ENCODE results near the gene TMEM170B.

TMEM170B gene, protein sequence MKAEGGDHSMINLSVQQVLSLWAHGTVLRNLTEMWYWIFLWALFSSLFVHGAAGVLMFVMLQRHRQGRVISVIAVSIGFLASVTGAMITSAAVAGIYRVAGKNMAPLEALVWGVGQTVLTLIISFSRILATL

DNA sequence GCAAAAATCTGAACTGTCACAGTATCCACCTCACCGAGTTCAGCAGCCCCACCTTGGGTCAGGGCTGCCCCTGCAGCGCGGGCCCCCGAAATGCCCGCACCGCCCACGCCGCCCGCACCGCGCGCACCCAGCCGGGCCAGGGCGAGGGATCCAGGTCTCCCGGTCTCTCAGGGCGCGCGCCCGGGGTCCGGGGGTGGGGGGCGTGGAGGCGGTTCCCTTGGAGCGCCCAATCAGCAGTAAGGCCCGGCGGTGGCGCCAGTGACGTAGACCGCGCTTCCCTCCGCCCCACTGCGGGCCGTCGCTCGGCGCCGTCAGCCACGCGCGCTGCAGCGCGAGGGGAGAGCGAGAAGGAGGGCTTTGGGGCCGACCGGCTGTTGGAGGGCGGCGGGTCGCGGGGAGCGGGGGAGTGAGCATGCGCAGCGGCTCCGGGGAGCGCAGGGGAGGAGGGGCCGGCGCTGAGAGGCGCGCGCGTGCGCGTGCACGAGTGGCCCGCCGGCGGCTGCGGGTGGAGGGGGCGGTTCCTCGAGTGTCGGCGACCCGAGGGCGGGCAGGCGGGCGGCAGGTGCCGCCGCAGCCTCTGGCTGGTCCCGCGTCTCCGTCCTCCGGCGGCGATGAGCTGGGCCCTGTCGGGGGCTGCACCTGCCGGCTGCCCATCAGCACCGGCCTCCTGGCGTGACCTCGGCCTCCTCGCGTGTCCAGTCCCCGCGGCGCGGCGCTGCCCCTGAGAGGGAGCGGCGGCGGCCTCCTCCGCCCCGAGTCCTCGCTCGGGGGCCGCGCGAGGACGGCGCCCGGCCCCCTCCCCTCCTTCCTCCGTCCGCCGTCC is at the start of gene TMEM170B:
Gene TMEM170B, plus strand, starts transcription at position 521 of the 823 bp plus-strand sequence. CDS start 529 bp downstream, outside the sequence.
- DNase-seq (ENCODE audit: low spot score), result peak; percentile 51

DNA sequence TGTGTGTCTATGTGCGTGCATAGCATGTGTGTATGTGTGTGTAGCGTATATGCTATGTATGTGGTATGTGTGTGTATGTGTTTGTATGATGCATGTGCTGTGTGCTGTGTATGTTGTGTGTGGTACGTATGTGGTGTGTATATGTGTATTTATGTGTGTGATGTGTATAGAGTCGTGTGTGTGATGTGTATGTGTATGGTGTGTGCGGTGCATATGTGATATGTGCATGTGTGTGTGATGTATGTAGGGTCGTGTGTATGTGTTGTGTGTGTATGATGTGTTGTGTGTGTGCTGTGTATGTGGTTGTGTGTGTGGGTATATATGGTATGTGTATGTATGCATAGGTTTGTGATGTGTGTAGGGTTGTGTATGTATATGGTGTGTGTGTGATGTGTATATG is 46.6 kb upstream of the TMEM170B start:
- DNase-seq (ENCODE audit: low spot score), result no peak

DNA sequence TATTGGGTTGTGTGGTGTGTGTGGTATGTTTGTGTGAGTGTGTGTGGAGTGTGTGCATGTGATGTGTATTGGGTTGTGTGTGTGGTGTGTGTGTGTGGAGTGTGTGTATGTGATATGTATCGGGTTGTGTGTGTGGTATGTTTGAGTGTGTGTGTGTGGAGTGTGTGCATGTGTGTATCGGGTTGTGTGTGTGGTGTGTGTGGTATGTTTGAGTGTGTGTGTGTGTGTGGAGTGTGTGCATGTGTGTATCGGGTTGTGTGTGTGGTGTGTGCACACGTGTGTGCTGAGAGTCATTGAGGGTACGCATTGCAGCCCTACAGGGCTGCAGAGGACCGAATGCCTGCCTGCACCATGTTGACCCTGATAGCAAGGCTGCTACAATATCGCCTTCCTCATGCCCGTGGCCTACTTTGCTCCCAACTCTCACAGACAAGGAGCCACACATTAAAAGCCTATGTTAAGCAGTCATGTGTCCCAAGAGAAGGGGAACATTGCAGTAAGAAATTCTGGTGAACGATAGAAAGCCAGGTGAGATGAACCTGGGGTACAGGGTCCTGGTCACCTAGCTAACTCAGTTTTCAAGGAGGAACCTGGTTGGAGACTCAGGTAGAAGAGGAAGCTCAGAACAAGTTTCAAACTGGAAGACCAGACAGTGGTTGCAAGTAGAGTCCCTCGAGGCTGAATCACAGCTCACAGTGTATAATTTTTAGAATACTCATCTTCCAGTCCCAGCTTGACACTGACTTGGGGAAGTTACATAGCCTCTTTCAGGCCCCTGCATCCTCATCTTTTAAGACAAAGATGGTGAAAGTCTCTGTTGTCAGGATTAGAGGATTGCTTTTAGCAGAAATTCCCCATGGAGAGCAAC is 45.7 kb upstream of the TMEM170B start:
- DNase-seq (ENCODE audit: low spot score), result no peak

DNA sequence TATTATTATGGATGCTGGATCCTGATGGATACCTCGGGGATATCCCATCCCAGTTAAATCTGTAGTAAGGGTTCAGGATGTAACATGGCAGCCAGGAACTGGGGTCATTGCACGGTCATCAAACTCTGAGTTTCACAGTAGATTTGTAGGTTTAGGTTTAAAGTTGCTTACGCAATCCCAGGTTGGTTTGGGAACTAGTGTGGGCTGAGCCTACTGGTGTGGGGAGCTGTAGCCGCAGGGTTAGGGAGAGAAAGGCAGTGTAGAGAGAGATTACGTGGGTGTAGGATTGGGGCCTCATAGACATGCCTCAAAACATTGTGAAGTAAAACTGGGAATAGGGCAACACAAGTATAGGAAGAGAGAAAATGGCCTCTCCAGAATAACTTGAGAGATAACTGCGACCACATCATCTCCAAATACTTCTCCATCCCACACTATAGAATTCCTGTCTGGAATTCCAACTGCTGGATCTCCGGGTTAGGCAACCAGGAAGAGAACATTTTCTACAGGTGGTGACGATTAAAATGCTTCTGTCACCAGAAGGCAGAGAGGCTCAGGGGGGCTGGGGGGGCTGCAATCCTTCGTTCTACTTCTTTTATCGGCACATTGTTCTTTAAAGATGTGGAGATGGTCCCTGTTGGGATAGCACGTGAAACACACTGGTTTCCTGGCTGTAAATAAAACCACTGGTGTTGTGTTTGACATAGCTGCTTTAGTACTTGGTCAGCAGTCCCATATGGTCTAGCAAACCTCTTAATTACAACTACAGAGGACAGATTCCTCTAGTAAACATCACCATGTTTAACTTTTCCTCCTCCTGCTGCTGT is 44.9 kb upstream of the TMEM170B start:
- DNase-seq (ENCODE audit: low spot score), result no peak

DNA sequence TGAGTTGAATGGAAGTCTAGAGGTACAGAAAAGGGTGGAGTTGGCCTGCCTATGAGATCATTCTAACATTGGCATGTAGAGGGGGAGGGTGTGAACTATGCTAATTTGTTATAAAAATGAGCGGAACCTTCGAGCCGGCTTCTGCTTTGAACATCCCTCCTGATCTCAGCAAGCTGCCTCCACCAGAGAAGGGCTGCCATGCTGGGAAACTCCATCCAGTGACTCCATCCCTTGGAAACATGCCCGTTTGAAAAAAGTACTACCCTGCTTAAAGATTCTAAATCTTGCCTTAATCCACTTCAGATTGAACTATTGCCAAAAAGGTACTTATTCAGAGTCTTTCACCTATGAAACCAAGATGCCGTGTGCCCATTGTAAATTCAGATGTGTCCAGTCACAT is 43.6 kb upstream of the TMEM170B start:
- DNase-seq (ENCODE audit: low spot score), result no peak

DNA sequence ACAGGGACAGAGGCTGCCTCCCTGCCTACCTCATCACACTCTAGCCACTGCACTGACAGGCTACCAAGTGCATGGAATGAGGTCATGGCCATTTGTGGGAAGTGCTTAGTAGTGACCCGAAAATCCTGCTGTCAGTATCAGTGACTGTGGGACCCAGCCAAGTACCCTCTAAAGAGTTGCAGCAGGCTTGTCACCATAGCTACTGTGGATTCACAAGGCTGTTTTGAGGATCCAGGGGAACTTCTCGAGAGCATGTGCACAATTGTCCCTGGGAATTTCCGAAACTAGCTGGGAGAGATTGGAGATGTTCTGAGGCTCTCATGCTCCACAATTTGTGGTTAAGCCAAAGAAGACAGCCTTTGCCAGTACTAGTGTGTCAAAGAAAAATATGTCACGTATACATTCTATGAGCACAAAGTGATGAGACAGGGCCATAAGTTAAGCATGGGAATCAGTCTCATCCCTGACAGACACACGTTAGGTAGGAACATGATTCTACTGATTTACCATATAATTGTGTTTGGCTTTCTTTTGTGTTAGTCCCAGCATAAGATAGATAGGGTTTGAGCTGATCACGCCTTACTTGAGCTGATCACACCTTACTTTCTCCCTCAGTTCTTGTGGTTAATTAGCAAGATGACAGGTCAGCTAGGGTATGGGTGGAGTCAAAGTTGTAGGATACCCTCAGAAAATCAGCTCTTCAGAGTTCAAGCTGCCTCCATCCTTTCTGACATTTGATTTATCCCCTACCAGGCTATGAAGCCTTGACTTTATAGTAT is 42.6 kb upstream of the TMEM170B start:
- no peak for DNase-seq (ENCODE audit: low spot score)

DNA sequence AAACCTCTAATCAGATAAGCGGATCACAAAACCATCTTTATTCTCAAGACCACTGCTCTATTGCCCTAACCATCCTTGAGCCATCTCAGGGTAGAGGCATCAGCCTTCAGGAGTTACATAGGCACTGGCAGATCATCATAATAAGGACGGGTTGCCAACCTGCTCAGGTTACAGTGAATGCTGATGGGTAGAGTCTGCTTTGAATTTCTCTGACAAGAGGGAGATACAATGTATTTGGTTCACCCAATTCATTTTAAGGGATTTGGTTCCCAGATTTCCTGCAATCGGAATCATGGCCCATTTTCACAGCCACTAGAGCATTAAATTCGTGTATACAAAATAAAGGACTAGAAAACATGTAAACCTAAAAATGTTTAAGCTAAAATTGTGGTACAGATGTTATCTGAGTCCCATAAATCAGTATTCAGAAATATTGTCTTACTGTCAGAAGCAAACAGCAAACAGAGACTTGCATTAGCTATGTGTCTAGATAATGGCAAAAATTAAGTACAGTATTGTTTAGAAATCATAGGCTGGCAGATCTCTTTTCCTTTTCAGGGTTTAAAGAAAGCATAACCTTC is 41.9 kb upstream of the TMEM170B start:
- DNase-seq (ENCODE audit: low spot score), result no peak

DNA sequence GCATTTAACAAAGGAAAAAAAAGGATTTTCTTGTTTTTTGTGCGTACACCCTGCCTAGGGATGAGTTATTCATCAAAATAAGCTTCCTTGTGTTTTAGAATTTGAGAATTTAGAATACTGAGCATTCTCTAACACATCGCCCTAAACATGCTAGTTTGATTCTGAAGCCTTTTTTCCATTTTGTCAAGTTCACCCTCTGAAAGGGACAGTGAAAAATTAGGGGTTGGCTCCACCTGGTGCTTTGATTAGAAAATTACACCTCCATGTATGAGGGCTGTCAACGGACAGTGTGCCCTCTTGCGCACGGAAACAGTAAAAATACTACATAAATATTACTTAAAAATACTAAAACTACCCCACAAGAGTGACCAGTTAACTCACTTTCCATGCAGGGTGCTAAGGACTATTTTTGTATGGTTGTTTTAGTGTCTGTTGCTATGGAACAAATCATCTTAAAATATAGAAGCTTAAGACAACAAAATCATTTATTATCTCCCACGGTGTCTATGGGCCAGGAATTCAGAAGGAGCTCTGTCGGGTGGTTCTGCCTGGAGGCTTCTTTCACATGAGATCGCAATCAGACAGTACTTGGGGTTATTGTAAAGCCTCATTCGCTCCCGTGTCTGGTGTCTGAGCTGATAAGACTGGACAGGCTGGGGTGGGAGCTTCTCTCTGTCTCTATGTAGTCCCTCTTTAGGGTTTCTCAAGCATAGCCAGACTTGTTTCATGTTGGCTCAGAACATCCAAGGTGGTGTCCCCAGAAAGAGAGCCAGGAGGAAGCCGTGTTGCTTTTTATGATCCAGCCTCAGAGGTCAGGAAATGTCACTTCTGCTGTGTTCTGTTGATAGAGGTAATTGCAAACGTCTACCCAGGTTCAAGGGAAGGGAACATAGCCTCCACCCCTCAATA is 41.1 kb upstream of the TMEM170B start:
- DNase-seq (ENCODE audit: low spot score), result peak; percentile 88

DNA sequence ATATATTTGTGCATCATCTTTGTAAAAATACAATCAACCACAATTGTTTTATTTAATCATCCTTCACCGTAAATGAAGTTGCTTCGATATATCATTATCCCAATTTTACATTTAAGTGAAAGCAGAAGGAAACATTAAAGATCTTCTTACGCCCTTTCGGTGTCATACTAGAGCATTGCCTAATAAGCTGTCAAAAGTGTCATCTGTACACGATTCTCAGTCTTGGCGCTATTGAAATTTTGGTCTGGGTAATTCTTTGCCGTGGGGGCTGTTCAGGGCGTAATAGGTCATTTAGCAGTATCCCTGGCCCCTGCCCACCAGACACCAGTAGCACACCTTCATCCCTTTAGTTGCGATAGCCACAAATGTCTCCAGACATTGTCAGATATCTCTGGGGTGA is 40.4 kb upstream of the TMEM170B start:
- no peak for DNase-seq (ENCODE audit: low spot score)

DNA sequence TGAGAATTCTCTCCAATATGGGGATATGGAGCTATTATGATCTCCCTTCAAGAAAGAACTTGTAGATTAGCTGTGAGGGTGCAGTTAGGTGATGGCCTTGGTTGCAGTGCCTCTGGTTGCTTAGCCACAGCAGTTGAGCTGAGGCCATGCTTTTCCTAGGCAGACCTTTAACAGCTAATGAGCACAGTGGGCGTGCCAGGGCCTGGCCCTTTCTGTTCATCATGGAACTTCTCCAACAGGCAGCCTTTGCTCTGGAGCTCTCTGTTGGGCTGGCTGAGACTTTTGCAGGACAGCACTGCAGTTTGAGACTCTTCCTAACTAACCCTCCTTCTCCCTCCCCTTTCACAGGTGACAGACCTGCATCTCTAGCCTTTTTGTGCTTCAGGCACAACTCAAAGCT is 39.7 kb upstream of the TMEM170B start:
- no peak for DNase-seq (ENCODE audit: low spot score)

DNA sequence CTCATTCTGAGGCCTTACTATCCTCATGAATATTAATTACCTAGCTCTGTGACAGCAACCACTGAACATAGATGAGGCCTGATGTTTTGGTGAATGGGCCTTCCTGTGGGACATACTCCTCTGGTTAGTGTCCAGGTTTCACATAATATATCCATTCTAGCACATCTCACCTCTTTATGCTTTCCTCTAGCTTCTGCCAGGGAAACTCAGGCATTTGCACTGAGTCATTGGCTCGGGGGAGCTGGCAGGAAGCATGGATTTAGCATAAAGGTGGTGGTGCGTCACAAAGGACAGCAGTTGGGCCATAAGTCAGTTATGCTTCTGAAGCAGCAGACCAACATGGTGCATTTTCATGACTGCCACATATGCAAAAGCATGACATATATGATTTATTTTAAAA is 37.5 kb upstream of the TMEM170B start:
- peak; percentile 76 for DNase-seq (ENCODE audit: low spot score)

DNA sequence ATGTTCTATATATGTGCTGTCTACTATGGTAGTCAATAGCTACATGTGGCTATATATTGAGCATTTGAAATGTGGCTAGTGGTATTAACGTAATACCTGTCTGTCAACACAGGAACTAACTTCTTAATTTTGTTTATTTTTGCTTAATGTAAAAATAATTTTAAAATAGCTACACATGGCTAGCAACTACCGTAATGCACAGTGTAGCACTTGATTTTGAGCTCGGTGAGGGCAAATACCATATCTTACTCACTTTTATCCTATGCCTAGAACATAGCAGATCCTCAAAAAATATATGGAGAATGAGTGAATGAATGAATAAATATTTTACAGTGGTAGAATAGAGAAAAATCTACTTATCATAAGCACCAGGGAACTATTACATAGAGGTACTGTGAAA is 28.1 kb upstream of the TMEM170B start:
- DNase-seq (ENCODE audit: low spot score), result no peak

DNA sequence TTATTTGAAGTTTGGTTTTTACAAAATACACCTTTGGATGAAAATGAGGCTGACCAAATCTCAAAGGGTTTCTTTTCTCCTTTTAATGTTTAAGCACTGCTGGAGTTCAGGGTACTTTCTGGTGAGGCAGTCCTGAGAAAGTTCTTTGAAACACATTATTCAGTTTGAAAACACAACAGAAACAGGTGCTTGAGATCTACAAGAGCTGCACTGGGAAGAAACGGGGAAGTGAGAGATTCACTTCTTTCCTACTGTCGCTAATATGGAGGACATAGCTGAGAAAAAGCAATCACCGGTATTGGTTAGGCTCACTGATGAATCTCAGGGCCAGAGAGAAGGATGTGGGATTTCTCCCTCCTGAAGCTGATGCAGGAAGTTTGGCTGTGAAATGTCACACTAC is 22.9 kb upstream of the TMEM170B start:
- no peak for DNase-seq (ENCODE audit: low spot score)

DNA sequence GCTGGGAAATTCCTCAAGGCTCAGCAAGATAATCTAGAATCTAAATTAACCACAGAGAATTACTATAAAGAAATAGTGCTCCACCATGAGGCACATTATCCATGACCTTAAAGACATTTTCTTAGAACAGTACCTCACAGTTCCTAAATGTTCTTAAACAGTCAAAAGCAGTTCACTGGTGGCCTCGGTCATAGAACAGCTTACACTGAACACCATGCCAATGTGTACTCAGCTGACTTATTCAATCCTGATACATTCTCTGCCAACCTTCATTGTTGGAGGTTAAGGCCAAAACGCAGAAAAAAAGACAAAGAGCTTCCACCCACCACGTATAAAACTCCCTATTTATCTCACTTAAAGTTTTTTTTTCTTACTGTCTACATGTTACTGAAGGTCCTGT is 21.8 kb upstream of the TMEM170B start:
- no peak for DNase-seq (ENCODE audit: low spot score)

DNA sequence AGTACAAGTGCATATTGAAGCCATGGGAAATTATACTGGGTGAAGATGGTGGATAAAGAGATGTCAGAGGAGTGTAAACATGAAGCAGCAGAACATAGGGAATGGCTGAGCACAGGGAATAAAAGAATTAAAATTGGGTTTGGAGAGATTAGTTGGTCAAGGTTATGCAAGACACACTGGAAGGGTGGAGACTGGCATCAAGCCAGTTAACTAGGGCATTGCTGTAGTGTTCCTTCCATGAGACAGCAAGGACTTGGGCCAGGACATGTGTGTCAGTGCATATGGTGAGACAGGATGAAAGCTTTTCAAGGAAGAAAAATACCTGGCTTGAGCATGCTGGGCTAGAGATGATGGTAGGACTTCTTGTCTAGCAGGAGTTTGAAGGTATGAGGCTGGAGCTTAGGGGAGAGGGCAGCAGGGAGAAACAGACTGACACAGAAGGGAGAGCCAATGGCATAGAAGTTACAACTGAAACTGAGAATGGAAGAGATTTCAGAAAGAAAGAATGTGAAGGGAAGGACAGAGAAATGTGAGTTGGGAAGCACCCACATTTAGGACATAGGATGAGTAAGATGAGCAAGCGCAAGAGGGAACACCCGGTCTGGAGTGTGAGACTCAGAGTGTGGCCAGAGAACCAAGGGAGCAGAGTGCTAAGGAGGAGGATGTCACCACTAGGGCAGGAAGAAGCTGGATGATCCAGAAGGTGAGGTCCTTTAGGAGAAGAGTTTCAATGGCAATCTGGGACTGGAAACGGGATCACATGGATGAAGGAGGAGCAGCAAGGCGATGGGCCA is 14.5 kb upstream of the TMEM170B start:
- DNase-seq (ENCODE audit: low spot score), result no peak

DNA sequence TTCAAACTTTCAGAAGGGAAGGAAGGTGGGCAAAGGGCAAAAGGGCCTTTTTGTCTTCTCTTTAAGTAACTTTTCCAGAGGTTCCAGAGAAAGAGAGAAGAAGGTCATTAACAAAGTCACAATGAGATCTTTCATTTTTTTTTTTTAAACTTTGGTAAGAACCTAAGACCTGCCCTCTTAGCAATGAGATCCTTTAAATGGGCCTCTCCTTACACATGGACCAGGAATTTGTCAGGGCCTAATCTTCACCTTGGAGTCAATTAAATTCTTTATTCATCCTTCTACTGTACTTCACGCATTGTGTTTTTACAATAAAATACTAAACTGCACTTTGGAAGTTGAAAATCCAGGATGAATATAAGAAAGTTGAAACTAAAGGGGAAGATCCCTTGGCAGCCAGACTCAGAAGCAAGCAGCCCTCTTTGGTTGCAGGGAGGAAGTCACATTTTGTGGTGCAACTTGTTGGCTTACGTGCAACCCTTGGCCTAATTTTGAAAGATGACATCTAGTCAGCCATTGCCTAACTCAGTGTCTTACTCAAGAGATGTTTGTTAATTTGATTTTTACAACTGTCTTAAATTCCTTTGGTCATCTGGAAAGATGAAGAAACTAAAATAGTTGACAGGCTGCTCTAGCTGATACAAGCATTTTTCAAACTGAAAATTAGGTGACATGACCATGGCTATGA is 11.9 kb upstream of the TMEM170B start:
- no peak for DNase-seq (ENCODE audit: low spot score)

DNA sequence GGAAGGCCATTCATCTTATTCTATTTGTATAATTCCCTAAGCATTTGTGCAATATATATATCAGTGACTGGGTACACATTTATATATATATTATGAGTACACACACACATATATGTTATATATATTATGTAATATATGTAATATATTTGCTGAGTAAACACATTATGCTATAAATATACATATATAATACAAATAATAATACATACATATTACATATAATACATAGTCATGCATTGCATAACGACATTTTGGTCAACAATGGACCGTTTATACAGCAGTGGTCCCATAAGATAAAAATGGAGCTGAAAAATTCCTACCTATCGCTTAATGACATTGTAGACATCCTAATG is 11.4 kb upstream of the TMEM170B start:
- no peak for DNase-seq (ENCODE audit: low spot score)

DNA sequence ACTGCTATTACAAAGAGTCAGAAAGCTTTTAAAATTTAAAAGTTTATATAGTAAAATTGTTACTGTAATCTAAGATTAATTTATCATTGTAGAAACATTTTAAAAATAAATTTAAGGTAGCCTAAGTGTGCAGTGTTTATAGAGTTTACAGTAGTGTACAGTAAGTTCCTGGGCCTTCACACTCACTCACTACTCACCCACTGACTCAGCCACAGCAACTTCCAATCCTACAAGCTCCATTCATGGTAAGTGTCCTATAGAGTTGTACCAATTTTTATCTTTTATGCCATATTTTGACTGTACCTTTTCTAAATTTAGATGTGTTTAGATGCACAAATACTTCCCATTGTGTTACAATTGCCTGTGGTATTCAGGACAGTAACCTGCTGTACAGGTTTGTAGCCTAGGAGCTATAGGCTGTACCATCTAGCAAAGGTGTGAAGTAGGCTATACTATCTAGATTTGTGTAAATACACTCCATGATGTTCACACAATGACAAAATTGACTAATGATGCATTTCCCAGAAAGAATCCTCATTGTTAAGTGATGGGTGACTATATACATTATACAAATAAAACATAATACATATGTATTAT is 10.2 kb upstream of the TMEM170B start:
- DNase-seq (ENCODE audit: low spot score), result peak; percentile 15
